Dedifferentiated amniotic fluid mesenchymal stem cell (primary cell): Measurements from ENCODE around the gene ARL17B.
"Not testable (repeated sequence)": the region's sequence is repeated elsewhere in the genome, so short reads cannot be mapped to it uniquely, and the experiment has no call there.

Experiments
- DNase-seq: peaks from one replicate; pipeline ENCODE4 v3.0.0-alpha.2; 2016; ENCODE audit errors: extremely low spot score

Gene ARL17B

GRCh38 chr17:46252804-46253203, 108.8 kb downstream of the ARL17B start:
- DNase-seq: not testable (repeated sequence)

DNA sequence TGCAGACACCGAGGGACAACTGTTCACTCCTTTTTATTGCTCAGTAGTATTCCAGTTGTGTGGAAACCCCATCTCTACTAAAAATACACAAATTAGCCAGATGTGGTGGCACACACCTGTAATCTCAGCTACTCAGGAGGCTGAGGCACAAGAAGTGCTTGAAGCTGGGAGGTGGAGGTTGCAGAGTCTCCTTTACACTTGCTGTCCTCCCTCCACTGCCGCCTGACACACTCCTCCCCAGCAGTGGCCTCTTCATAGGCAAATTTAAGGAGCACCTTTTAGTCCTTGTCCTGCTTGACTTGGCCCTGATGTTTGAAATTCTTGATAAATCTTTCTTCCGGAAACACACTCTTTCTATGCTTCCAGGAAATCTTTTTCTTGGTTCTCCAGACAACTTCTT, 112.4 kb downstream of the ARL17B start:
- peak; percentile 14 for DNase-seq

GRCh38 chr17:46244949-46245768, 116.4 kb downstream of the ARL17B start:
- not testable (repeated sequence) for DNase-seq

- DNase-seq: not testable (repeated sequence)
Observed at GRCh38 chr17:46244339-46244913, 117.1 kb downstream of the ARL17B start.

DNA sequence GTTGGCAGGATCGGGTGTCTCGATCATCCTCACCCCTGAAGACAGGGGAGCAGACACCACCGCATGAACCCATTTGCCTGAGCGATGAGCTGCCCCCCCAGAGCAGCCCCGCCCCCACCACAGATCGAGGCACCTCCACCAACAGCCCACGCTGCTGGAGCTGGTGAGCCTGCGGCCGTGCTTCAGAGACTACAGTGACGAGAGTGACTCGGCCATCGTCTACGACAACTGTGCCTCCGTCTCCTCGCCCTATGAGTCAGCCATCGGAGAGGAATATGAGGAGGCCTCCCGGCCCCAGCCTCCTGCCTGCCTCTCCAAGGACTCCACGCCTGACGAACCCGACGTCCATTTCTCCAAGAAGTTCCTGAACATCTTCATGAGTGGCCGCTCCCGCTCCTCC, 117.6 kb downstream of the ARL17B start:
- DNase-seq: not testable (repeated sequence)

- DNase-seq: not testable (repeated sequence)
Observed at GRCh38 chr17:46243505-46243904, 118.1 kb downstream of the ARL17B start.

DNA sequence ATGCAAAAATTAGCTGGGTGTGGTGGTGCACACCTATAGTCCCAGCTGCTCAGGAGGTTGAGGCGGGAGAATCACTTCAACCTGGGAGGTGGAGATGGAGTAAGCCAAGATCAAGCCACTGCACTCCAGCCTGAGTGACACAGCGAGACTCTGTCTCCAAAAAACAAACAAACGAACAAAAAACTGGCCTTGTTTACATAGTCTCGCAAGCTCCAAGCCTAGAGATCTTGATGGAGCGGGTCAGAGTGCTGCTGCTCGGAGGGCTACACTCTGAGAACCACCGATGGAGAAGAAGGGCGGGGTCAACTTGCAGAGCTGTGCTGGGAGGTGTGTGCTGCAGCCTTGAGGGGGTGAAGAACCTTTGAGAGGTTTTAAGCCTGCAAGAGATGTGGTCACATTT, 130.2 kb downstream of the ARL17B start:
- DNase-seq: not testable (repeated sequence)

GRCh38 chr17:46225274-46225794, 136.2 kb downstream of the ARL17B start:
- peak; percentile 99 for DNase-seq

DNA sequence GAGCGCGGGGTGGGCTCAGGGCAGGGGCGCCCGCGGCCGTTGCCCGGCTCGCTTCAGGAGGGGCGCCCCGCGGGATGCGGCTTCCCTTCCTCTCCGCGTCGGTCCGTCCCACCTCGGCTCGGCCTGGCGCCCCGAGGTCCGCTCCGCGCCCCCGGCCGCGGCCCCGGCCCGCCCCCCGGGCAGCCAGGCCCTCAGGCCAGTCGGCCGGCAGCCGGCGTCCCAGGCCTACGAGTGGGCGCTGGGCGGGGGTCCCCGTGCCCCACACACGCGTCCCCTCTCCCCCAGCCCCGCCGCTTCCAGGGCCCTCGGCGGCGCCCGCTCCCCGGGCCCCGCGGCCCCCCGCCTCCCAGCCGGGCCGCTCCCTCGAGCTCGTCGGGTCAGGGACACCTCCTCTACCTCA, 136.7 kb downstream of the ARL17B start:
- not testable (repeated sequence) for DNase-seq
